ENCODE results near the gene PTPRN2. TPM values are rescaled to one million over a fixed set of nuclear protein-coding genes. Genes with fewer than 3 reads are reported as not detected.
A peak's percentile ranks its signal among the peaks of the same experiment; 100 is the strongest.

The PTPRN2 gene
- total and polyA plus RNA-seq, 2 of the 8 experiments (the other 6 are each of a cell fraction or from before 2014, with no cell fraction given) = 2.6 to 4.5 TPM

DNA sequence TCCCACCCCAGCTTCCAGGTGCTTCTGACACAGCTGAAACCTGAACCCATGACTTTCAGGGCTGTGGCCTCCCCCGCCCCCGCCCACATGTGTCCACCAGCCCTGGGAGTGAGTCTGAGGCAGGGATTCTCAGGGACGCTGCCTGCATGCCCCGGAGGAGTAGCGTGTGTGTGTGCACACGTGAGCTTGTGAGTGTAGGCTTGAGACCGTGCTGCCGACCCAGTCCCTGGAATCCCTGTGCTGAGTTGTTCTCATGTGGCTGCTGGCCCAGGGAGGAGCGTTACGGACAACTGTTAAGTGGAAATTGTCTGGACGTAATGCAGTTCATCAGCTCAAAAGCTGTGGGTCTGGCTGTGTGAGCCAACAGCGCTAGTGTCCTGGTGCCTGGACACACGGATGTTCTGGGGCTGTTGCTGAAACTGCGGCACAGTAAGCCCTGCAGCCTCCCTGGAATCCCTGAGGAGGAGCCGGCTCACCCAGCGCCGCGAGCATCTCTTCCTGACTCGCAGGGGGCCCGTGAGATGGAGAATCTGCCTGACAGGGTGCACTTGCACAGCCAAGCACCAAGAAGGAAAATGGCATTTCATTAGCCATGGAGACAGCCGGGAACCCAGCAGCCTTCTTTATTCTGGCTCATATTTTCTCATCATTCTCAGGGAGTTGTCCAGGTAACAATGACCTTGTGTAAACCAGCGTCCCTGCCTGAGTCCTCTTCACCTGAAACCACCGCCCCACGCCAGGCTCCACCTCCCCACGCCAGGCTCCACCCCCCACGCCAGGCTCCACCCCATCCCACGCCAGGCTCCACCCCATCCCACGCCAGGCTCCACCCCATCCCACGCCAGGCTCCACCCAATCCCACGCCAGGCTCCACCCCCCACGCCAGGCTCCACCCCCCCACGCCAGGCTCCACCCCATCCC is 603.9 kb downstream of the PTPRN2 start:
- peak overlapping the region; percentile 18; the same call in 1 of the 2 replicates for H2BK12ac ChIP-seq (ENCODE audit: low read depth, low read length)
- no peak overlapping the region for H3K27ac ChIP-seq (ENCODE audit: low read depth, low read length)
- H2BK120ac ChIP-seq (replicated peaks; ENCODE audit: low read depth, low read length) = no peak overlapping the region
- no peak overlapping the region for H3K9ac ChIP-seq (replicated peaks in 1 of 4; ENCODE audit: extremely low read depth in 1 of 4, low read depth in 3 of 4, low read length in 3 of 4)
- H3K36me3 ChIP-seq (ENCODE audit: control insufficient read depth in 2 of 4, insufficient read depth in 4 of 4, low read length in 3 of 4) = no peaks in the 10 kb centered on the region
- H3K18ac ChIP-seq (ENCODE audit: extremely low read depth, low read length) = no peak overlapping the region
- peaks cover 0 to 15% (median 6%) of the 10 kb centered on the region in 4 experiments; a peak in 6 of 7 replicates for H3K4me1 ChIP-seq (replicated peaks in 1 of 4; ENCODE audit: control insufficient read depth in 3 of 4, insufficient read depth in 4 of 4, low read length in 3 of 4)
- no peak overlapping the region for H3K14ac ChIP-seq (ENCODE audit: insufficient read length)
- H2BK15ac ChIP-seq (ENCODE audit: low read length) = no peak overlapping the region
- H3K79me1 ChIP-seq (ENCODE audit: low read depth, low read length) = no peaks in the 10 kb centered on the region
- DNase-seq (ENCODE audit: low read depth in 1 of 2, low spot score in 2 of 2) = no peak
- H3K27me3 ChIP-seq (replicated peaks in 1 of 4; ENCODE audit: control insufficient read depth in 3 of 4, extremely low read depth in 1 of 4, insufficient read depth in 3 of 4, low read length in 3 of 4) = no peaks in the 10 kb centered on the region; a peak in 2 of 7 replicates
- POLR2A ChIA-PET (ENCODE audit: partially characterized antibody) = no interaction called here
- no peaks in the 10 kb centered on the region for H4K20me1 ChIP-seq (replicated peaks in 1 of 2; ENCODE audit: control insufficient read depth in 1 of 2, insufficient read depth in 2 of 2, low read length in 2 of 2)
- H3K4me3 ChIP-seq (ENCODE audit: extremely low read depth in 1 of 4, insufficient read depth in 2 of 4, low read depth in 3 of 4, low read length in 4 of 4) = no peak overlapping the region
- no peaks in the 10 kb centered on the region for H3K23me2 ChIP-seq (ENCODE audit: low read depth, low read length)
- H3K4me2 ChIP-seq (ENCODE audit: insufficient read depth in 1 of 2, low read depth in 2 of 2, low read length in 2 of 2) = no peak overlapping the region; a peak in 1 of 4 replicates
- CTCF ChIA-PET (ENCODE audit: partially characterized antibody) = interaction anchor here (0.6 to 1.3 kb wide), 4 partner anchors 19 to 430 kb away, joined by 3 to 4 read pairs (median 4); no protein-coding TSS in a partner anchor
- H3K23ac ChIP-seq (ENCODE audit: insufficient read length) = no peak overlapping the region
- peak overlapping the region; percentile 92 for H3K4ac ChIP-seq (replicated peaks; ENCODE audit: insufficient read length, low read depth, low read length)
- no peak overlapping the region for H2BK5ac ChIP-seq (ENCODE audit: low read depth, low read length)
- no peaks in the 10 kb centered on the region for H3K79me2 ChIP-seq (ENCODE audit: control insufficient read depth in 1 of 2, insufficient read depth in 2 of 2, low read length in 2 of 2)
- 0 out of 2 replicates have a peak overlapping the region, but pooled peaks have one; percentile 40 for H2AK5ac ChIP-seq (ENCODE audit: low read depth, low read length)
- H4K91ac ChIP-seq (replicated peaks; ENCODE audit: insufficient read length, low read length) = peak overlapping the region; percentile 93
- H4K8ac ChIP-seq (ENCODE audit: extremely low read depth, insufficient read depth, low read length) = peak overlapping the region; percentile 94; the same call in 1 of the 2 replicates
- no peak overlapping the region for H2BK20ac ChIP-seq (ENCODE audit: low read length)
- H2AFZ ChIP-seq (ENCODE audit: low read length) = 0 out of 2 replicates have a peak overlapping the region, but pooled peaks have one; percentile 10
- no peak overlapping the region for H3K56ac ChIP-seq (replicated peaks; ENCODE audit: insufficient read length, low read depth, low read length)
- 86% methylated on average over 22 of the region's 32 CpGs; no CpG with 5 or more reads in 1 of the 2 experiments for whole genome bisulfite sequencing, 2 experiments (ENCODE audit: extremely low coverage in 1 of 2, insufficient coverage in 1 of 2, insufficient read length in 1 of 2, insufficient replicate concordance in 2 of 2, low coverage in 1 of 2, low lambda C conversion rate in 2 of 2, missing lambda C conversion rate in 1 of 2)
- no peak for FAIRE-seq
- no peak overlapping the region for H4K5ac ChIP-seq (ENCODE audit: insufficient read length, low read depth, low read length)
- H3K9me3 ChIP-seq (ENCODE audit: insufficient read depth in 2 of 2, low read depth in 1 of 2, low read length in 1 of 2) = peaks cover 0 to 3% of the 10 kb centered on the region in 2 experiments; a peak in 1 of 4 replicates
- TF ChIP-seq HDAC6 (IDR thresholded peaks at IDR 0.05; ENCODE audit: low read depth, low read length) = no peak
- no peak for TF ChIP-seq SRF (IDR thresholded peaks at IDR 0.05; ENCODE audit: low read depth, low read length)
- no peak for TF ChIP-seq KDM1A (IDR thresholded peaks at IDR 0.05; ENCODE audit: borderline replicate concordance, low read length)
- no peak for TF ChIP-seq NANOG (IDR thresholded peaks at IDR 0.05; ENCODE audit: insufficient read depth, low read depth, low read length, poor library complexity, severe bottlenecking)
- no peak for TF ChIP-seq SP2 (IDR thresholded peaks at IDR 0.05; ENCODE audit: low read length)
- no peak for TF ChIP-seq KDM4A (IDR thresholded peaks at IDR 0.05; ENCODE audit: low read depth, low read length, severe bottlenecking)
- no peak for TF ChIP-seq YY1 (IDR thresholded peaks at IDR 0.05; ENCODE audit: low read depth, low read length)
- TF ChIP-seq MAX (IDR thresholded peaks at IDR 0.05) = no peak
- no peak for TF ChIP-seq TCF12 (IDR thresholded peaks at IDR 0.05; ENCODE audit: low read depth, low read length)
- no peak for TF ChIP-seq RFX5 (IDR thresholded peaks at IDR 0.05; ENCODE audit: borderline replicate concordance, low read depth, low read length)
- no peak for TF ChIP-seq CTBP2 (IDR thresholded peaks at IDR 0.05; ENCODE audit: borderline replicate concordance, insufficient read depth, insufficient read length, low read length)

Data from H1 (cell line).